Neural progenitor cell (in vitro differentiated cells): ENCODE data around the gene C4B.

Experiments used
- EZH2phosphoT487 ChIP-seq: fragments of 200-600 bp; sonication (generic); IDR thresholded peaks from 2 replicates; pipeline ENCODE4 v1.6.1; 2017; ENCODE audit warnings: antibody characterized with exemption
- TF ChIP-seq, protein P1 (sequence below): fragments of 200-600 bp; sonication (generic); IDR thresholded peaks from 2 replicates; pipeline ENCODE4 v1.5.1; 2017; ENCODE audit warnings: antibody characterized with exemption, mild to moderate bottlenecking

DNA sequence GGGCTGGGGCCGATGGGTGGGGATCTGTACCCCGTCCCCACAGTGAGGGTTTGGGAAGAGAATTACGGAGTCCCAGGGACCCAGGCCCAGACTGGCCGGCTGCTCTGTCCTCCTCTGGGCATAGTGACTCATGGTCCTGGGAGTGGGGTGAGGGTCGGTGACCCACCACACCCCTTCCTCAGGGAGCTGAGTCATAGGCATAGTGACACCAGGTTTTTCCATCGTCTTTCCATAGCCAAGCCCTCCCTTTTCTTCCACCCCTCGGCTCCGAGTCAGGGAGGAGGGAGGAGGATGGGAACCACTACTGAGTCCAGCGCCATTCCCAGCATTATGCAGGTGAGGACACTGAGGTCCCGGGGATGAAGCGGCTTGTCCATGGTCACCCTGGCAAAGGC lies 32.5 kb downstream of the C4B start:
- TF ChIP-seq, protein P1, sequence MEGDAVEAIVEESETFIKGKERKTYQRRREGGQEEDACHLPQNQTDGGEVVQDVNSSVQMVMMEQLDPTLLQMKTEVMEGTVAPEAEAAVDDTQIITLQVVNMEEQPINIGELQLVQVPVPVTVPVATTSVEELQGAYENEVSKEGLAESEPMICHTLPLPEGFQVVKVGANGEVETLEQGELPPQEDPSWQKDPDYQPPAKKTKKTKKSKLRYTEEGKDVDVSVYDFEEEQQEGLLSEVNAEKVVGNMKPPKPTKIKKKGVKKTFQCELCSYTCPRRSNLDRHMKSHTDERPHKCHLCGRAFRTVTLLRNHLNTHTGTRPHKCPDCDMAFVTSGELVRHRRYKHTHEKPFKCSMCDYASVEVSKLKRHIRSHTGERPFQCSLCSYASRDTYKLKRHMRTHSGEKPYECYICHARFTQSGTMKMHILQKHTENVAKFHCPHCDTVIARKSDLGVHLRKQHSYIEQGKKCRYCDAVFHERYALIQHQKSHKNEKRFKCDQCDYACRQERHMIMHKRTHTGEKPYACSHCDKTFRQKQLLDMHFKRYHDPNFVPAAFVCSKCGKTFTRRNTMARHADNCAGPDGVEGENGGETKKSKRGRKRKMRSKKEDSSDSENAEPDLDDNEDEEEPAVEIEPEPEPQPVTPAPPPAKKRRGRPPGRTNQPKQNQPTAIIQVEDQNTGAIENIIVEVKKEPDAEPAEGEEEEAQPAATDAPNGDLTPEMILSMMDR, result no peak
- TF ChIP-seq EZH2phosphoT487, result no peak
